HepG2 (cell line): ENCODE measurements around the gene DUOXA1. TPM values are rescaled to one million over a fixed set of nuclear protein-coding genes. Genes with fewer than 3 reads are reported as not detected.

Source experiments
- ATAC-seq: fragments of 200-7000 bp; cut with Tn5 transposase; 3 replicates; pipeline ENCODE4 v1.9.1; 2020; ENCODE audit warnings: mild to moderate bottlenecking, moderate library complexity
- Bru-seq: library from RNA; stranded (reverse); fragments of 400-500 nt; gene quantifications from one replicate; lab custom pipeline; 2021; lab: Mats Ljungman, UMichigan
- BruChase-seq, 2 experiments: library from RNA; stranded (reverse); fragments of 400-500 nt; gene quantifications; one replicate each; lab custom pipeline; 2021; lab: Mats Ljungman, UMichigan
- BruUV-seq: library from RNA; stranded (reverse); fragments of 400-500 nt; replicated peaks from 2 replicates; lab custom pipeline; 2021; lab: Mats Ljungman, UMichigan
- CTCF ChIA-PET: fragments of 300-600 bp; formaldehyde crosslinking; extraction: SDS; loops from one replicate; lab custom pipeline; 2021; ENCODE audit warnings: low total read pairs, inconsistent platforms, low intra/inter-chr PET ratio; lab: Yijun Ruan, JAX
- POLR2A ChIA-PET: fragments of 350-600 bp; sonication (Branson Sonifier 250); formaldehyde crosslinking; loops from one replicate; lab custom pipeline; 2020; ENCODE audit warnings: antibody characterized with exemption, inconsistent platforms; lab: Yijun Ruan, JAX
- DNase-seq: peaks from one replicate; pipeline ENCODE4 v3.0.0-alpha.2; 2015; ENCODE audit warnings: low spot score
- FAIRE-seq: peaks from 3 replicates; lab custom pipeline; 2011; peaks lifted over from hg19 to GRCh38; lab: Jason Lieb, UNC
- H2AFZ ChIP-seq: one replicate; pipeline ENCODE4 v1.6.1; 2011; ENCODE audit warnings: low read length, inconsistent platforms
- H3K27ac ChIP-seq: fragments of 300-600 bp; 3 replicates; pipeline ENCODE4 v1.8.0; 2011; ENCODE audit warnings: mixed run types, mild to moderate bottlenecking, mixed read lengths, low read length, inconsistent platforms; ENCODE audit not compliant: insufficient read depth; ENCODE audit errors: extremely low read length
- H3K27me3 ChIP-seq, 2 experiments: fragments of 200-600 bp in 1 of 2; 2 replicates in 1 of 2; 3 replicates in 1 of 2; pipeline versions ENCODE4 v1.6.0 to v1.8.0; 2011; ENCODE audit warnings: low read length in 2 of 2, mild to moderate bottlenecking in 2 of 2, moderate library complexity in 2 of 2, inconsistent platforms in 1 of 2; ENCODE audit not compliant: insufficient read depth in 2 of 2, control insufficient read depth in 1 of 2
- H3K36me3 ChIP-seq, 2 experiments: fragments of 200-600 bp in 1 of 2; replicated peaks in 1 of 2; 2 replicates in 1 of 2; 3 replicates in 1 of 2; pipeline versions ENCODE4 v1.5.1 to v1.8.0; 2011; ENCODE audit warnings: low read length in 2 of 2, inconsistent platforms in 1 of 2; ENCODE audit not compliant: insufficient read depth in 2 of 2, control insufficient read depth in 1 of 2
- H3K4me1 ChIP-seq: 2 replicates; pipeline ENCODE4 v1.5.1; 2012; ENCODE audit warnings: low read length, inconsistent platforms; ENCODE audit not compliant: insufficient read depth
- H3K4me2 ChIP-seq: 2 replicates; pipeline ENCODE4 v1.6.0; 2011; ENCODE audit warnings: low read depth, low read length, inconsistent platforms
- H3K4me3 ChIP-seq, 3 experiments: fragments of 200-600 bp in 1 of 3; sonication (generic), shearing (Covaris generic) in 1 of 3; replicated peaks in 1 of 3; 2 replicates each; pipeline ENCODE4 v1.5.1; 2011 to 2016; ENCODE audit warnings: low read length in 3 of 3, inconsistent platforms in 2 of 3, low read depth in 2 of 3, mild to moderate bottlenecking in 2 of 3, control low read depth in 1 of 3, mixed read lengths in 1 of 3; ENCODE audit not compliant: insufficient read depth in 1 of 3
- H3K79me2 ChIP-seq: one replicate; pipeline ENCODE4 v1.6.1; 2011; ENCODE audit warnings: low read length, inconsistent platforms; ENCODE audit not compliant: insufficient read depth
- H3K9ac ChIP-seq: 2 replicates; pipeline ENCODE4 v1.6.0; 2011; ENCODE audit warnings: mild to moderate bottlenecking, low read depth, low read length, inconsistent platforms; ENCODE audit not compliant: insufficient read depth
- H3K9me3 ChIP-seq: 2 replicates; pipeline ENCODE4 v1.5.1; 2012; ENCODE audit warnings: mild to moderate bottlenecking, low read length
- H4K20me1 ChIP-seq: 2 replicates; pipeline ENCODE4 v1.6.0; 2011; ENCODE audit warnings: inconsistent platforms, mild to moderate bottlenecking, low read length, moderate library complexity; ENCODE audit not compliant: insufficient read depth
- CREM ChIP-seq, 2 experiments: sonication (generic) in 1 of 2; formaldehyde crosslinking in 1 of 2; IDR thresholded peaks; 2 replicates each; pipeline versions ENCODE4 v1.4.0 to v1.6.1; 2016 to 2020; ENCODE audit warnings: antibody characterized with exemption in 1 of 2, mild to moderate bottlenecking in 1 of 2, missing genetic modification reagents in 1 of 2
- HHEX ChIP-seq: IDR thresholded peaks from 2 replicates; pipeline ENCODE4 v1.6.1; 2016; ENCODE audit warnings: control low read depth
- HOXA7 ChIP-seq: sonication (generic); formaldehyde crosslinking; IDR thresholded peaks from 2 replicates; pipeline ENCODE4 v1.8.1; 2022; ENCODE audit warnings: mild to moderate bottlenecking, missing genetic modification reagents, moderate library complexity
- PCBP1 ChIP-seq: fragments of 200-400 bp; formaldehyde crosslinking; IDR thresholded peaks from 2 replicates; pipeline ENCODE4 v1.6.1; 2017; ENCODE audit warnings: mild to moderate bottlenecking, low read depth, low read length, borderline replicate concordance
- U2AF2 ChIP-seq: fragments of 200-400 bp; formaldehyde crosslinking; IDR thresholded peaks from 2 replicates; pipeline ENCODE4 v1.6.1; 2017; ENCODE audit warnings: low read depth, mild to moderate bottlenecking, low read length
- ZFP37 ChIP-seq: sonication (generic); formaldehyde crosslinking; IDR thresholded peaks from 2 replicates; pipeline ENCODE4 v1.4.0; 2020; ENCODE audit warnings: missing genetic modification reagents, borderline replicate concordance
- ZNF30 ChIP-seq: sonication (generic); formaldehyde crosslinking; IDR thresholded peaks from 2 replicates; pipeline ENCODE4 v1.5.0; 2020; ENCODE audit warnings: mild to moderate bottlenecking, missing genetic modification reagents
- ZNF546 ChIP-seq: sonication (generic); formaldehyde crosslinking; conservative IDR thresholded peaks from 2 replicates; pipeline ENCODE4 v1.8.1; 2023; ENCODE audit warnings: mild to moderate bottlenecking, missing genetic modification reagents
- ZNF615 ChIP-seq: sonication (generic); formaldehyde crosslinking; IDR thresholded peaks from 2 replicates; pipeline ENCODE4 v1.5.0; 2020; ENCODE audit warnings: mild to moderate bottlenecking, missing genetic modification reagents, borderline replicate concordance
- ZNF616 ChIP-seq: sonication (generic); formaldehyde crosslinking; IDR thresholded peaks from 2 replicates; pipeline ENCODE4 v1.5.0; 2020; ENCODE audit warnings: low read depth, mild to moderate bottlenecking, missing genetic modification reagents
- ZNF780A ChIP-seq: sonication (generic); formaldehyde crosslinking; IDR thresholded peaks from 2 replicates; pipeline ENCODE4 v1.8.0; 2022; ENCODE audit warnings: mild to moderate bottlenecking, missing genetic modification reagents, moderate library complexity
- whole genome bisulfite sequencing: methylation state at CpG from one replicate; pipeline ENCODE4 v1.1.6; 2017; ENCODE audit warnings: low lambda C conversion rate; 5-methylcytosine and 5-hydroxymethylcytosine counted together
- in situ Hi-C: cut with HindIII; loops from 2 replicates; pipeline ENCODE4 v1.10.0; 2017; ENCODE audit warnings: low pct_unique_long_range_greater_than_20kb; ENCODE audit not compliant: extremely low pct_ligation_motif_present
- intact Hi-C: fragments of 100-400 bp; cut with micrococcal nuclease; formaldehyde crosslinking; loops from one replicate; pipeline ENCODE4 v1.10.0; 2022; ENCODE audit not compliant: unreplicated experiment
- long read RNA-seq, 2 experiments: library from RNA in 1 of 2; library from polyadenylated mRNA in 1 of 2; stranded (forward) in 1 of 2; unstranded in 1 of 2; transcript quantifications; one replicate each; pipeline ENCODE4 v2.0.0, GENCODE V29; 2019 to 2022
- polyA minus RNA-seq, 3 experiments: library from RNA; depleted of rRNA, polyadenylated mRNA; stranded (reverse); fragments of >200 nt; gene quantifications; 2 replicates each; pipeline ENCODE4 v1.2.3, GENCODE V29; 2011; ENCODE audit warnings: low replicate concordance in 1 of 3
- polyA plus RNA-seq, 8 experiments: library from polyadenylated mRNA; depleted of rRNA in 3 of 8; stranded (reverse) in 7 of 8; unstranded in 1 of 8; fragments of >200 nt; fragmentation: Illumina TruSeq in 4 of 8; extraction: Trizol in 4 of 8; gene quantifications; 2 replicates each; pipeline versions ENCODE4 v1.2.1 to v1.2.3, GENCODE V29; 2011 to 2016; ENCODE audit warnings: low read depth in 4 of 8, missing spikeins in 1 of 8, mixed read lengths in 1 of 8; ENCODE audit not compliant: insufficient read depth in 1 of 8
- total RNA-seq, 5 experiments: library from RNA; depleted of rRNA; stranded (reverse); fragments of >200 nt; fragmentation: Illumina TruSeq; extraction: Trizol; gene quantifications; 2 replicates each; pipeline ENCODE4 v1.2.3, GENCODE V29; 2016; ENCODE audit warnings: low read depth in 1 of 5
- TF ChIP-seq, protein P1 (sequence below): sonication (generic); formaldehyde crosslinking; IDR thresholded peaks from 2 replicates; pipeline ENCODE4 v1.8.0; 2022; ENCODE audit warnings: missing genetic modification reagents, mild to moderate bottlenecking, borderline replicate concordance
- TF ChIP-seq, protein P2 (sequence below): sonication (generic); formaldehyde crosslinking; IDR thresholded peaks from 2 replicates; pipeline ENCODE4 v1.5.0; 2020; ENCODE audit warnings: mild to moderate bottlenecking, missing genetic modification reagents, moderate library complexity

The DUOXA1 gene, protein sequence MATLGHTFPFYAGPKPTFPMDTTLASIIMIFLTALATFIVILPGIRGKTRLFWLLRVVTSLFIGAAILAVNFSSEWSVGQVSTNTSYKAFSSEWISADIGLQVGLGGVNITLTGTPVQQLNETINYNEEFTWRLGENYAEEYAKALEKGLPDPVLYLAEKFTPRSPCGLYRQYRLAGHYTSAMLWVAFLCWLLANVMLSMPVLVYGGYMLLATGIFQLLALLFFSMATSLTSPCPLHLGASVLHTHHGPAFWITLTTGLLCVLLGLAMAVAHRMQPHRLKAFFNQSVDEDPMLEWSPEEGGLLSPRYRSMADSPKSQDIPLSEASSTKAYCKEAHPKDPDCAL
- total RNA-seq (2016; rRNA removed; fragmentation: Illumina TruSeq; extraction: Trizol) (not detected in 2 replicates), polyA plus RNA-seq (2011; rRNA removed) (0.10 TPM in 1 of 2 replicates, not detected in the other), polyA minus RNA-seq (2011; rRNA and poly(A)+ RNA removed; ENCODE audit: low replicate concordance) (0.14 TPM in 2 replicates), Bru-seq, nascent RNA (percentile 11 among the genes with signal in this experiment), BruChase-seq, experiment 1, labeled RNA remaining after a 6-hour chase (percentile 24 among the genes with signal in this experiment), BruChase-seq, experiment 2, labeled RNA remaining after a 2-hour chase (percentile 10 among the genes with signal in this experiment)
- not detected in 2 replicates for total RNA-seq (2016; cell fraction: cytosol; rRNA removed; fragmentation: Illumina TruSeq; extraction: Trizol; ENCODE audit: low read depth)
- total RNA-seq (2016; cell fraction: insoluble cytoplasmic fraction; rRNA removed; fragmentation: Illumina TruSeq; extraction: Trizol), result not detected in 2 replicates
- total RNA-seq (2016; cell fraction: membrane; rRNA removed; fragmentation: Illumina TruSeq; extraction: Trizol), result not detected in 2 replicates
- not detected in 2 replicates for total RNA-seq (2016; cell fraction: nucleus; rRNA removed; fragmentation: Illumina TruSeq; extraction: Trizol)
- 0.03 and 0.07 TPM in 2 replicates for polyA plus RNA-seq (2011; cell fraction: cytosol; rRNA removed)
- 0.14 TPM in 1 of 2 replicates, not detected in the other for polyA plus RNA-seq (2011; cell fraction: nucleus; rRNA removed)
- polyA plus RNA-seq (2012), result 0.19 TPM in 1 of 2 replicates, not detected in the other
- not detected in 2 replicates for polyA plus RNA-seq (2016; cell fraction: cytosol; fragmentation: Illumina TruSeq; extraction: Trizol; ENCODE audit: low read depth)
- not detected in 2 replicates for polyA plus RNA-seq (2016; cell fraction: insoluble cytoplasmic fraction; fragmentation: Illumina TruSeq; extraction: Trizol; ENCODE audit: low read depth)
- polyA plus RNA-seq (2016; cell fraction: membrane; fragmentation: Illumina TruSeq; extraction: Trizol; ENCODE audit: low read depth), result not detected in 2 replicates
- polyA plus RNA-seq (2016; cell fraction: nucleus; fragmentation: Illumina TruSeq; extraction: Trizol; ENCODE audit: insufficient read depth, low read depth), result not detected in 2 replicates
- not detected in 2 replicates for polyA minus RNA-seq (2011; cell fraction: cytosol; rRNA and poly(A)+ RNA removed)
- not detected in 2 replicates for polyA minus RNA-seq (2011; cell fraction: nucleus; rRNA and poly(A)+ RNA removed)
- long read RNA-seq, experiment 1, result 0 reads
- long read RNA-seq, experiment 2, result 0 reads

DNA sequence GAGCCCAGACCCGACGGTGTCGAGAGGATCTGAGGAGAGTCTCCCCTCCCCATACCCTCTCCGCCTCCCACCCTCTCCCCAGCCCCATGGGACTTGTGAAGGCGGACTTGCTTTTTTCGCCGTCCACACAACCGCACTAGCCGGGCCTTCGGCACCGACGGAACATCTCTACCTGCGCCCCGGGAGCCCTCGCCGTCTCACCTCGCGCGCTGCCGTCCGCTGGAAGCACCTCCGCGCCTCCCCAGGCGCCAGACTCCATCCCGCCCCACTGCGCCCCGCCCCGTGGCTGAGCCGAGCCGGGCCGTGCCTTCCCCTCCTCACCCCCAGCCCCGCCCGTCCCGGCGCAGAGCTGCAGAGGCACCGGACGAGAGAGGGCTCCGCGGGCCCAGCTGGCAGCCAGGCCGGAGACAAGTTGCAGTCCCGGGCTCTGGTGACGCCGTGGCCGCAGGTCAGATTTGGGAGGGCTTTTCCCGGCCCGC lies at the start of gene DUOXA1, which contains the start of gene DUOX1:
Gene DUOXA1 (minus strand): TSS at position 229 of the 479 bp plus-strand sequence. CDS start 6,865 bp downstream, outside the sequence.
Gene DUOX1 (plus strand): TSS at position 344 of the 479 bp plus-strand sequence. CDS start 1,973 bp downstream, outside the sequence.
- H3K4me3 ChIP-seq, result no peak within 1 kb of the TSS
- no peak within 1 kb of the TSS for H2AFZ ChIP-seq
- H3K9ac ChIP-seq, result no peak within 1 kb of the TSS
- FAIRE-seq (no peak), ATAC-seq (no peak), DNase-seq (no peak)
- ChIA-PET CTCF (no interaction called here), POLR2A (no interaction called here)
- H3K4me2 ChIP-seq, result no peak within 1 kb of the TSS
- H3K27ac ChIP-seq, result no peak within 1 kb of the TSS
- H3K27me3 ChIP-seq, result peaks cover 2 to 18% of the 10 kb centered on the region in 2 experiments; a peak in 4 of 5 replicates
- H3K79me2 ChIP-seq, result no peaks in the 10 kb centered on the region
- H3K36me3 ChIP-seq, result no peaks in the 10 kb centered on the region
- in situ Hi-C loops, result loop anchor here (10.0 kb wide), 2 partner anchors 65 to 165 kb away; no protein-coding TSS in a partner anchor
- peaks cover 25% of the 10 kb centered on the region for H3K4me1 ChIP-seq
- WGBS, result 78% methylated on average over 37 of the region's 46 CpGs
- intact Hi-C loops, result no loop called here
- no peak for TF ChIP-seq ZNF546 (CRISPR knock-in tag)
- no peak for TF ChIP-seq ZNF780A
- no peak for TF ChIP-seq PCBP1
- no peak for TF ChIP-seq ZNF616 (CRISPR knock-in tag)
- no peak for TF ChIP-seq ZNF30 (CRISPR knock-in tag)
- no peak for TF ChIP-seq HOXA7 (CRISPR knock-in tag)
- TF ChIP-seq CREM (IDR thresholded peaks at IDR 0.05), result no peak
- no peak for TF ChIP-seq CREM (CRISPR knock-in tag; IDR thresholded peaks at IDR 0.05)
- no peak for TF ChIP-seq HHEX (CRISPR knock-in tag)
- TF ChIP-seq, protein P1, sequence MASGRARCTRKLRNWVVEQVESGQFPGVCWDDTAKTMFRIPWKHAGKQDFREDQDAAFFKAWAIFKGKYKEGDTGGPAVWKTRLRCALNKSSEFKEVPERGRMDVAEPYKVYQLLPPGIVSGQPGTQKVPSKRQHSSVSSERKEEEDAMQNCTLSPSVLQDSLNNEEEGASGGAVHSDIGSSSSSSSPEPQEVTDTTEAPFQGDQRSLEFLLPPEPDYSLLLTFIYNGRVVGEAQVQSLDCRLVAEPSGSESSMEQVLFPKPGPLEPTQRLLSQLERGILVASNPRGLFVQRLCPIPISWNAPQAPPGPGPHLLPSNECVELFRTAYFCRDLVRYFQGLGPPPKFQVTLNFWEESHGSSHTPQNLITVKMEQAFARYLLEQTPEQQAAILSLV (CRISPR knock-in tag), result no peak
- no peak for TF ChIP-seq ZNF615 (CRISPR knock-in tag)
- TF ChIP-seq, protein P2, sequence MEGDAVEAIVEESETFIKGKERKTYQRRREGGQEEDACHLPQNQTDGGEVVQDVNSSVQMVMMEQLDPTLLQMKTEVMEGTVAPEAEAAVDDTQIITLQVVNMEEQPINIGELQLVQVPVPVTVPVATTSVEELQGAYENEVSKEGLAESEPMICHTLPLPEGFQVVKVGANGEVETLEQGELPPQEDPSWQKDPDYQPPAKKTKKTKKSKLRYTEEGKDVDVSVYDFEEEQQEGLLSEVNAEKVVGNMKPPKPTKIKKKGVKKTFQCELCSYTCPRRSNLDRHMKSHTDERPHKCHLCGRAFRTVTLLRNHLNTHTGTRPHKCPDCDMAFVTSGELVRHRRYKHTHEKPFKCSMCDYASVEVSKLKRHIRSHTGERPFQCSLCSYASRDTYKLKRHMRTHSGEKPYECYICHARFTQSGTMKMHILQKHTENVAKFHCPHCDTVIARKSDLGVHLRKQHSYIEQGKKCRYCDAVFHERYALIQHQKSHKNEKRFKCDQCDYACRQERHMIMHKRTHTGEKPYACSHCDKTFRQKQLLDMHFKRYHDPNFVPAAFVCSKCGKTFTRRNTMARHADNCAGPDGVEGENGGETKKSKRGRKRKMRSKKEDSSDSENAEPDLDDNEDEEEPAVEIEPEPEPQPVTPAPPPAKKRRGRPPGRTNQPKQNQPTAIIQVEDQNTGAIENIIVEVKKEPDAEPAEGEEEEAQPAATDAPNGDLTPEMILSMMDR (CRISPR knock-in tag), result no peak
- no peak for TF ChIP-seq ZFP37 (CRISPR knock-in tag)
- TF ChIP-seq U2AF2, result no peak
- no peaks in the 10 kb centered on the region for H4K20me1 ChIP-seq
- no peaks in the 10 kb centered on the region for H3K9me3 ChIP-seq
- BruUV-seq, result no TSS peak
